HG02938 (cell line): Measurements from ENCODE around the gene GPR107.

Source experiments
- ATAC-seq: cut with Tn5 transposase; IDR thresholded peaks from one replicate; pipeline ENCODE4 v1.9.1; 2021; ENCODE audit warnings: mild to moderate bottlenecking, moderate library complexity; ENCODE audit not compliant: unreplicated experiment

The GPR107 gene

GRCh38 chr9:130053109-130053503 lies 600 bp upstream of the GPR107 start:
- ATAC-seq, result no peak

- no peak for ATAC-seq
These were observed 650 bp downstream of the GPR107 start for GRCh38 chr9:130054325-130054786.

DNA sequence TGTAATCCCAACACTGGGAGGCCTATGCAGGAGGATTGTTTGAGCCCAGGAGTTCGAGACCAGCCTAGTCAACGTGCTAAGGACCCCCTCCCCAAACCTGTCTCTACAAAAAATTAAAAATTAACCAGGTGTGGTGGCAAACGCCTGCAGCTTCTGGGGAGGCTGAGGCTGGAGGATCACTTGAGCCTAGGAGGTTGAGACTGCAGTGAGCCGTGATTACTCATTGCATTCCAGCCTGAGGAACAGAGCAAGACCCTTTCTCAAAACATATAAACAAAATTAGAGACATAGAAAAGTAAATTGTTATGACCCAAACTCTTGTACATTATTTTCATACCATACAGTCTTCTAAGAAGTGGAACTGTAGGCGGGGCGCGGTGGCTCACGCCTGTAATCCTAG lies 1.1 kb downstream of the GPR107 start:
- no peak for ATAC-seq

- ATAC-seq, result no peak
These were observed 4.4 kb downstream of the GPR107 start for GRCh38 chr9:130058154-130058553.

DNA sequence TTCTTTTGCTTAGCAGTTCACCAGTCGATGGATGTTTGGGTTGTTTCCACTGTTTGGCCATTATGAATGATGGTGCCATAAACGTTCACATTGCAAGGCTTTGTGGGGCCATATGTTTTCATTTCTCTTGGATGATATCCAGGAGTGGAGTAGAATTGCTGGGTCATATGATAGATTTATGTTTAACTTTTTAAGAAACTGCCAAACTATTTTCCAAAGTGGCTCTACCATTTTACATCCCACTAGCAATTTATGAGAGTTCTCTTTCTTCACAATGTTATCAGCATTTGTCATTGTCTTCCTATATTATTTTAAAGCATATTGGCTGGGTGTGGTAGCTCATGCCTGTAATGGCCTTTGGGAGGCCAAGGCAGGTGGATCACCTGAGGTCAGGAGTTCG lies 5.2 kb downstream of the GPR107 start:
- ATAC-seq, result no peak

GRCh38 chr9:130060296-130060695 lies 6.6 kb downstream of the GPR107 start:
- ATAC-seq, result no peak

DNA sequence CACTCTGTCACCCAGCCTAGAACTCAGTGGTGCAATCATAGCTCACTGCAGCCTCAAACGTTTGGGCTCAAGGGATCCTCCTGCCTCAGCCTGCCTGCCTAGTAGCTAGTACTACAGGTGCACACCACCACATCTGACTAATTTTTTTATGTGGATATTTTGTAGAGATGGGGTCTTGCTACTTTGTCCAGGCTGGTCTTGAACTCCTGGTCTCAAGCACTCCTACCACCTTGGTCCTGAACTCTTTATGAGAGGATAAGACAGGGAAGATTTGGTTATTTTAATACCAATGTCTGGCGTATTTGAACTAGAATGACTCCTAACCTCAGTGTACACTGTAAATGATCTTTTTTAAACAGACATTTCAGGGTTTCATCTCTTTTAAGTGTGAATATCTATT lies 9.0 kb downstream of the GPR107 start:
- no peak for ATAC-seq

- no peak for ATAC-seq
These were observed 10.9 kb downstream of the GPR107 start for GRCh38 chr9:130064621-130065020.

DNA sequence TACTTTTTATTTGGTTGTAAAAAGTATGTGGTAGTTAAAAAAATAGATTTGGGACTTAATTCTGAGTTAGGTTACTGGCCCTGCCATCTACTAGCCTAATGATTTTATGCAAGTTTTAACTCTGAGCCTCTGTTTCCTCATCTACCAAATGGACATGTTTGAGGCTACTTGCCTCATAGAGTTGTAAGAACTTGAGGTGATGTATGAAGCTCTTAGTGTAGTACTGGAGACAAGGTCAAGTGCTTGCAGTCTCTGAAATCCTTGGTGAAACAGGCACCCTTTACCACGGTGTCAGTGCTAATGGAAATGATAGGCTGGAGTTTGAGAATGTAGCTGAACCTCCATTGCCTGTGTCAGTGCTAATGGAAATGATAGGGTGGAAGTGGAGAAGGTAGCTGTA lies 15.3 kb downstream of the GPR107 start:
- ATAC-seq, result no peak

GRCh38 chr9:130072515-130073235 lies 19.0 kb downstream of the GPR107 start:
- no peak for ATAC-seq

DNA sequence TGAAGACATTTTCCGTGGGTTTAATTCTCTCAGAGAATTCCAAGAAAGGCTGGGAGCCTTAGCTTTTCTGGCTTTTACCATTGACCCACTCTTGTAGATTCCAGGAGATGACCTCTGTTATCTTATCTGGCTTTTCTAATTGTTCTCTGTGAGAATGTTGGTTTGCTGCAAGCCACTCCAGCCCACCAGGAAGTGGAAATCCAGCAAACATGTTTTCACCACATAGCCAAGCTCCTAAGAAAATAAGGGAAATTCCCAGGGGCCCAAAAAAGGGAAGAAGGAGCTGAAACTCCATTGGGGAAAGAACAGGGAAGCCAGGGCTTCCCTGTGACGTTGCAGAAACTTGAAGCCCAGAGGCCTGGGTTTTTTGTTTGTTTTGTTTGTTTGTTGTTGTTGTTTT lies 19.7 kb downstream of the GPR107 start:
- ATAC-seq, result no peak

DNA sequence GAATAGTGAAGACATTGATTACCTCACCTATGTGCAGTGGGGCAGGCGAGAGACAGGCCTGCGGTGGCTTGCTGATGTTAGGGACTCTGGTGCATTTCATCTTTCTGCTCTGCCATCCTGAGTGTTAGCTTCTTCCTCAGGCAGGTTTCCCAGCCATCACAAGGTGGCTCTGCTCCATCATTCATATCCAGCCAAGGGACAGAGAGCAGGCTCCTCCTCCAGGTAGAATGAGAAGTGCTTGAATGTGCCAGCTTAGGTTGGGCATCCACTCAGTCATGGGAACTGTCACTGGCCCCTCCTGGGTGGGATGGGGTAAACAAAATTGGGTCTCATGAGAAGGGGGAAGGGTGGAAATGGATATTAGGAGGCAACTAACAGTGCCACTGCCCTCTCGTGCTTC lies 24.8 kb downstream of the GPR107 start:
- ATAC-seq, result no peak

DNA sequence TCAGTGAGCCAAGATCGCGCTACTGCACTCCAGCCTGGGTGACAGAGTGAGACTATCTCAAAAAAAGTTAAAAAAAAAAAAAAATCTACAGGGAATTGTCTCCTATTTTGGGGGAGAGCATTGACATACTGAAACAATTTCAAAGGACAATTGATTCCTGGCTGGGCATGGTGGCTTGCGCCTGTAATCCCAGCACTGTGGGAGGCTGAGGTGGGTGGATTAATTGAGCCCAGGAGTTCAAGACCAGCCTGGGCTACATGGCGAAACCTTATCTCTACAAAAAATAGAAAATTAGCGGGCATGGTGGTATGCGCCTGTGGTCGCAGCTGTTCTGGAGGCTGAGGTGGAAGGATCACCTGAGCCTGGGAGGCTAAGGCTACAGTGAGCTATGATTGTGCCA lies 30.6 kb downstream of the GPR107 start:
- no peak for ATAC-seq

- no peak for ATAC-seq
These were observed 34.3 kb downstream of the GPR107 start for GRCh38 chr9:130088051-130088450.

DNA sequence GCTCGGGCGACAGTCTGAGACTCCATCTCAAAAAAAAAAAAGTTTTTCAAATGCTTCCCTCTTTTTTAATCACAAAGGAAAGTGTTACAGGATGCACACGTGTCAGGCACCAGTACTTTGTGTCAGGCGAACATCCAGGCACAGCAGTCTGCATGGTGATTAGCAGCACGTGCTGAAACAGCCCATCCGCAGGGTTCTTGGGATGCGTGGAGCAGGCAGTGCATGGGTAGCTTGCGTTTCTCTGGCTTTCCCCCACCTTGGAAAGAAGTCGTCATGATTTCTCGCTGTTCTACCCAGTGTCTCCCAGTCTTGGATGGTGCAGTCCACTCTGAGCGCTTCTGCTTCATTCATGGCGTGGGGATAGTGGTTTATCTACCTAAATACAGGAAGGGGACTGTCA lies 35.4 kb downstream of the GPR107 start:
- ATAC-seq, result no peak

- ATAC-seq, result no peak
These were observed 37.2 kb downstream of the GPR107 start for GRCh38 chr9:130090915-130091314.

GRCh38 chr9:130092910-130093309 lies 39.2 kb downstream of the GPR107 start:
- no peak for ATAC-seq

- ATAC-seq, result no peak
These were observed 42.2 kb downstream of the GPR107 start for GRCh38 chr9:130095872-130096271.

DNA sequence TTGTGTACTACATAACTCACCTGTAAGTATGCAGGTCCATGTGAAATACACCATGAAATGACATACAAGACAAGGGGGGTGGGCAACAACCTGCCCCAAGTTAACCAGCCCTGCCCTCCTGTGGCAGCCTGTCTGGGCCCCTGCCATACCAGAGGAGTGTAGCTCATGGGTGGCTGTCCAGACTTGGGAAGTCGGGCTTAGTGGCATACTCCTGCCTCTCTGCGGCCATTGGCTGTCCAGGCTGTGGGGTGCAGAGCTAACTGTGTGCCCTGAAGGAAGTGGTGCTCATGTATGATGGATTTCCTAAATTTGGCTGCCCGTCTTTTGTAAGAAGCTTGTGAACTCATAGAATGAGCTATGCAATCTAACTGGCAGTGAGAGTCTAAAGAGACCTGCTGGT lies 47.0 kb downstream of the GPR107 start:
- ATAC-seq, result no peak

DNA sequence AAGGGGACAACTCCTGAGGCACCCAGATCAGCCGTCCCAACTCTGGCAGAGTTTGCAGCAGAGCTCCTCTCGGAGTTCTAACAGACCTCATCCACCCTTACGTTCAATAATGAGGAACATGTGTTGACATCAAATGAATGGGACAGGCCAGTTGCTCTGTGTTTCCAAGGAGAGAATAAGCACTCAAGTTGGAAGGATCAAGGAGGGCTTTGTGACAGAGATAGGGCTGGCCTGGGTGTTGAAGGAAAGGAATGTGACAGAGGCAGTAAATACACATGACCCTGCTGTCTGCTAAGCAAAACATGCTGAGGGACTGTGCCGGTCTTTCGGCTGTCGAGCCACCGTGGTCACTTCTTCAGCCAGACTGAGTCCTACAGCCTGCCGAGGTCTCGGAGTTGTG lies 48.2 kb downstream of the GPR107 start:
- no peak for ATAC-seq

- ATAC-seq, result no peak
These were observed 50.9 kb downstream of the GPR107 start for GRCh38 chr9:130104491-130105193.

DNA sequence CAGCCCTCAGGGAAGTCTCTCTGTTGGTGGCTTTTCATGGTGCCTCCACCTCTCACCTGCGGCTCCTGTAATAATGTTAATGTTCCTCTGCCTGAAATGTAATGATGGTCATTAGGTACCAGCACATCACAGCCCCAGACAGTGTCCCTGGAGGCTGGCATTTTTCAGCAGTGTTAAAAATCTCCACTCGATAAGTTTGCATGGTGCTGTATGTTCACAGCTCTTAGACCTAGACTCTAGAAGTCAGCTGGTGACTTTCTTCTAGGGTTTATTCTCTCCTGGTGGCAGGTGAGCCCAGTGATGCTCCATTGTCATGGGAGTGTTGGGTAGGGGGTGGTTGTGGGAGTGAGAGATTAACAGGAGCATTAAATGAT lies 53.1 kb downstream of the GPR107 start:
- ATAC-seq, result no peak
